Brain microvascular endothelial cell (primary cell): ENCODE data around the gene DAZAP1.

ENCODE experiments used
- DNase-seq: peaks from one replicate; pipeline ENCODE4 v3.0.0-alpha.2; 2020
- H3K27ac ChIP-seq: fragments of 250-450 bp; sonication (Bioruptor Pico); 2 replicates; pipeline ENCODE4 v1.5.1; 2020; ENCODE audit warnings: mild to moderate bottlenecking, moderate library complexity
- H3K27me3 ChIP-seq: fragments of 250-450 bp; sonication (Bioruptor Pico); replicated peaks from 2 replicates; pipeline ENCODE4 v1.5.1; 2020; ENCODE audit warnings: mild to moderate bottlenecking
- H3K36me3 ChIP-seq: fragments of 250-450 bp; sonication (Bioruptor Pico); replicated peaks from 2 replicates; pipeline ENCODE4 v1.5.1; 2020; ENCODE audit warnings: mild to moderate bottlenecking
- H3K4me3 ChIP-seq: 2 replicates; pipeline ENCODE4 v1.5.1; 2011; ENCODE audit warnings: low read depth, mild to moderate bottlenecking, control low read depth, low read length, moderate library complexity
- CTCF ChIP-seq: IDR thresholded peaks from 2 replicates; pipeline ENCODE4 v1.5.1; 2011; ENCODE audit warnings: low read depth, mild to moderate bottlenecking, moderate library complexity, low read length, control low read depth, inconsistent platforms; ENCODE audit errors: missing control alignments
- in situ Hi-C: cut with HindIII; loops from 2 replicates; pipeline ENCODE4 v1.10.0; 2017; ENCODE audit warnings: low sequenced_read_pairs, low pct_ligation_motif_present

Gene DAZAP1

GRCh38 chr19:1460033-1460995 is 52.9 kb downstream of the DAZAP1 start:
- no peaks in the 10 kb centered on the region for H3K36me3 ChIP-seq
- in situ Hi-C loops, result no loop called here

GRCh38 chr19:1461862-1462261 is 54.5 kb downstream of the DAZAP1 start:
- in situ Hi-C loops, result no loop called here
- H3K36me3 ChIP-seq, result no peaks in the 10 kb centered on the region

More at GRCh38 chr19:1460033-1460995, 52.9 kb downstream of the DAZAP1 start:
- no peak for DNase-seq
- no peak overlapping the region for H3K4me3 ChIP-seq
- H3K27me3 ChIP-seq, result peaks cover 29% of the 10 kb centered on the region
- no peak for TF ChIP-seq CTCF
- no peak overlapping the region for H3K27ac ChIP-seq

GRCh38 chr19:1465191-1466016 is 58.0 kb downstream of the DAZAP1 start:
- in situ Hi-C loops, result no loop called here
- DNase-seq, result no peak
- peaks cover 48% of the 10 kb centered on the region for H3K27me3 ChIP-seq
- peak; percentile 56 for TF ChIP-seq CTCF
- H3K4me3 ChIP-seq, result no peak overlapping the region
- H3K36me3 ChIP-seq, result no peaks in the 10 kb centered on the region
- H3K27ac ChIP-seq, result no peak overlapping the region

More at GRCh38 chr19:1461862-1462261, 54.5 kb downstream of the DAZAP1 start:
- no peak overlapping the region for H3K4me3 ChIP-seq
- no peak overlapping the region for H3K27ac ChIP-seq
- TF ChIP-seq CTCF, result no peak
- peaks cover 32% of the 10 kb centered on the region for H3K27me3 ChIP-seq
- DNase-seq, result no peak

- no peak for DNase-seq
- Histone ChIP-seq H3K27ac (no peak overlapping the region), H3K4me3 (no peak overlapping the region), H3K27me3 (peaks cover 55% of the 10 kb centered on the region), H3K36me3 (no peaks in the 10 kb centered on the region)
- in situ Hi-C loops, result no loop called here
- TF ChIP-seq CTCF, result no peak
Measured at GRCh38 chr19:1466018-1466460, 58.7 kb downstream of the DAZAP1 start.

GRCh38 chr19:1466461-1467214 is 59.3 kb downstream of the DAZAP1 start:
- no peaks in the 10 kb centered on the region for H3K36me3 ChIP-seq
- in situ Hi-C loops, result no loop called here

More at GRCh38 chr19:1466461-1467214, 59.3 kb downstream of the DAZAP1 start:
- H3K4me3 ChIP-seq, result no peak overlapping the region
- DNase-seq, result no peak
- no peak overlapping the region for H3K27ac ChIP-seq
- H3K27me3 ChIP-seq, result peaks cover 61% of the 10 kb centered on the region
- TF ChIP-seq CTCF, result no peak
